LNCaP clone FGC (cell line): ENCODE data around the gene RDH16.

Source experiments
- DNase-seq: peaks from one replicate; pipeline ENCODE4 v3.0.0-alpha.2; 2011; ENCODE audit warnings: low read depth
- H3K4me3 ChIP-seq: 2 replicates; pipeline ENCODE4 v1.5.1; 2011; ENCODE audit warnings: mild to moderate bottlenecking, low read depth, low read length, control low read depth
- TF ChIP-seq, protein P1 (sequence below): IDR thresholded peaks from 2 replicates; pipeline ENCODE4 v1.5.1; 2012; ENCODE audit warnings: mild to moderate bottlenecking; ENCODE audit not compliant: control insufficient read depth, insufficient read depth; ENCODE audit errors: extremely low read depth

RDH16 gene

DNA sequence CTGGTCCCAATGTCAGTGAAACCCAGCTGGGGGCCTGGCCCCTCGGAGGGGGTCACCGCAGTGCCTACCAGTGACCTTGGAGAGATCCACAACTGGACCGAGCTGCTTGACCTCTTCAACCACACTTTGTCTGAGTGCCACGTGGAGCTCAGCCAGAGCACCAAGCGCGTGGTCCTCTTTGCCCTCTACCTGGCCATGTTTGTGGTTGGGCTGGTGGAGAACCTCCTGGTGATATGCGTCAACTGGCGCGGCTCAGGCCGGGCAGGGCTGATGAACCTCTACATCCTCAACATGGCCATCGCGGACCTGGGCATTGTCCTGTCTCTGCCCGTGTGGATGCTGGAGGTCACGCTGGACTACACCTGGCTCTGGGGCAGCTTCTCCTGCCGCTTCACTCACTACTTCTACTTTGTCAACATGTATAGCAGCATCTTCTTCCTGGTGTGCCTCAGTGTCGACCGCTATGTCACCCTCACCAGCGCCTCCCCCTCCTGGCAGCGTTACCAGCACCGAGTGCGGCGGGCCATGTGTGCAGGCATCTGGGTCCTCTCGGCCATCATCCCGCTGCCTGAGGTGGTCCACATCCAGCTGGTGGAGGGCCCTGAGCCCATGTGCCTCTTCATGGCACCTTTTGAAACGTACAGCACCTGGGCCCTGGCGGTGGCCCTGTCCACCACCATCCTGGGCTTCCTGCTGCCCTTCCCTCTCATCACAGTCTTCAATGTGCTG, 38.0 kb upstream of the RDH16 start:
- H3K4me3 ChIP-seq: no peak overlapping the region
- DNase-seq: no peak
- TF ChIP-seq, protein P1, sequence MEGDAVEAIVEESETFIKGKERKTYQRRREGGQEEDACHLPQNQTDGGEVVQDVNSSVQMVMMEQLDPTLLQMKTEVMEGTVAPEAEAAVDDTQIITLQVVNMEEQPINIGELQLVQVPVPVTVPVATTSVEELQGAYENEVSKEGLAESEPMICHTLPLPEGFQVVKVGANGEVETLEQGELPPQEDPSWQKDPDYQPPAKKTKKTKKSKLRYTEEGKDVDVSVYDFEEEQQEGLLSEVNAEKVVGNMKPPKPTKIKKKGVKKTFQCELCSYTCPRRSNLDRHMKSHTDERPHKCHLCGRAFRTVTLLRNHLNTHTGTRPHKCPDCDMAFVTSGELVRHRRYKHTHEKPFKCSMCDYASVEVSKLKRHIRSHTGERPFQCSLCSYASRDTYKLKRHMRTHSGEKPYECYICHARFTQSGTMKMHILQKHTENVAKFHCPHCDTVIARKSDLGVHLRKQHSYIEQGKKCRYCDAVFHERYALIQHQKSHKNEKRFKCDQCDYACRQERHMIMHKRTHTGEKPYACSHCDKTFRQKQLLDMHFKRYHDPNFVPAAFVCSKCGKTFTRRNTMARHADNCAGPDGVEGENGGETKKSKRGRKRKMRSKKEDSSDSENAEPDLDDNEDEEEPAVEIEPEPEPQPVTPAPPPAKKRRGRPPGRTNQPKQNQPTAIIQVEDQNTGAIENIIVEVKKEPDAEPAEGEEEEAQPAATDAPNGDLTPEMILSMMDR: no peak

DNA sequence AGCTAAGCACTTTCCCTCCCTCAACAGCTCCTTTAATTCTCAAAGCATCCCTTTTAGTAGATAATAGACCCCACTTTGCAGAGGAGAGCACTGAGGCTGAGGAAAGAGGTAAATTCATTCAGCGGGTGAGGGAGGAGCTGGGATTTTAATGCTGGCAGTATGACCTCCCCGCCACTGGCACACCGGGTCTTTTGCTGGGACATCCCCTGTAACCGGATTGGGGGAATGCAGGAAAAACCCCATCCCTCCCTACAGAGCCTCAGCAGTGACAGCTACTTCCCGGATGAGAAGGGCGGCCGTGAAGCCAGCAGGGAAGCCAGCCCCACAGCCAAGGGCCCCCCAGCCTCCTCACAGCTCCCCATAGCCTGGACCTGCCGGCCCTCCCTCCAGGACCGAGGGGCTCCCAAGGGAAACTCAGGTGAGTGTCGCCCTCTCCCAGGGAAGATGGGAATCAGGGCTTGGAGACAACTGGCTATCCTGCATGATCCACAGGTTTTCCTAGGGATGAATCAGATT, 36.9 kb upstream of the RDH16 start:
- no peak overlapping the region for H3K4me3 ChIP-seq
- TF ChIP-seq, protein P1: no peak
- no peak for DNase-seq

- no peak for DNase-seq
- TF ChIP-seq, protein P1: no peak
- no peak overlapping the region for H3K4me3 ChIP-seq
These were observed 35.9 kb upstream of the RDH16 start for GRCh38 chr12:56993346-56993745.

GRCh38 chr12:56991319-56992246, 34.2 kb upstream of the RDH16 start:
- DNase-seq: no peak
- H3K4me3 ChIP-seq: no peak overlapping the region
- TF ChIP-seq, protein P1: no peak

DNA sequence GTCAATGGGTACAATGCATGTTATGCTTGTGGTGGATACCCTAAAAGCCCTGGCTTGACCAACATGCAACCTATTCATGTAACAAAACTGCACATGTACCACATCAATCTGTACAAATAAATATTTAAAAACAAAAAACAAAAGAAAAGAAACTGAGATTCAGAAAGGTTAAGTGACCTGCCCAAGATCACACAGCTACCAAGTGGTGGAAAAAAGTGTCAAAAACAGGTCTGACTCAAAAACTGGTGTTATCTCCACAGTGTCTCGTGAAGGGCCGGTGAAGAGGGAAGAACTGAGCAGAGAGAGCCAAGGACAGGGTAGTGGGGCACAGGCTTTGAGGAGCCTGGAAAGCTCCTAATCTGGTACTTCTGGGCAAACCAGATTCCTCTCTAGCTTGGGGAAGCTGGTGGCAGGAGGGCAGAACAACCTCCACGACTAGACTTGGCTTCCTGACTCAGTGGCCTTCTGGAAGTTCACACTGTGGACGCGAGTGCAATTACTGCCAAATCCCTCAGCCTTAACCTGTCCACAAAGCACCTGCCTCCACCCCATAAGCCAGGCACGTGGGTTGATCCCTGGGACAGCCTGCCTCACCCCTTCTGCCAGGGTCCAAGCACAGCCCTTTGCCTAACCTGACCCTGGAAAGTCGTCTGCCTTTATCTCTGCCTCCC, 33.4 kb upstream of the RDH16 start:
- TF ChIP-seq, protein P1: no peak
- H3K4me3 ChIP-seq: no peak overlapping the region
- no peak for DNase-seq

DNA sequence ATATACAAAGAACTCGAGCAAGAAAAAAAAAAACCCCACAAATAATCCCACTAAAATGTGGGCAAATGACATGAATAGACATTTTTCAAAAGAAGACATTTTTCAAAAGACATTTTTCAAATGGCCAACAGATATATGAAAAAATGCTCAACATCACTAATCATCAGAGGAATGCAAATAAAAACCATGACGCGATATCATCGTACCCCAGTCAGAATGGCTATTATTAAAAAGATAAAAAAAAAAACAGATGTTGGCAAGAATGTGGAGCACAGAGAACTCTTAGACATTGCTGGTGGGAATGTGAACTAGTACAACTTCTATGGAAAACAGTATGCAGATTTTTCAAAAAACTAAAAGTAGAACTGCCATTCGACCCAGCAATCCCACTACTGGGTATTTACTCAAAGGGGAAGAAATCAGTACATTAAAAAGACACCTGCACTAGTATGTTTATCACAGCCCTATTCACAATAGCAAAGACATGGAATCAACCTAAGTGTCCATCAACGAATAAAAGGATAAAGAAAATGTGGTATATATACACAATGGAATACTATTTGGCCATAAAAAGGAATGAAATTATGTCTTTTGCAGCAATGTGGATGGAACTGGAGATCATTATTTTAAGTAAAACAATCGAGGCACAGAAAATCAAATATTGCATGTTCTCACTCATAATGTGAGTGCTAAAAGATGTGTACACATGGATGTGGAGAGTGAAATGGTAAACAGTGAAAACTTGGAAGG, 32.6 kb upstream of the RDH16 start:
- DNase-seq: no peak
- TF ChIP-seq, protein P1: no peak
- no peak overlapping the region for H3K4me3 ChIP-seq
